HL-60/S4 treated with retinoic acid at 250 ng/mL for 4 days and 3 days (cell line): ENCODE measurements around the gene LIMD2.
"Not testable (repeated sequence)": the region's sequence is repeated elsewhere in the genome, so short reads cannot be mapped to it uniquely, and the experiment has no call there.

Experiments
- in situ Hi-C: fragments of 300-500 bp; cut with MboI; formaldehyde crosslinking; loops from 2 replicates; pipeline ENCODE4 v1.7.0; 2022; ENCODE audit warnings: low sequenced_read_pairs

LIMD2 gene

DNA sequence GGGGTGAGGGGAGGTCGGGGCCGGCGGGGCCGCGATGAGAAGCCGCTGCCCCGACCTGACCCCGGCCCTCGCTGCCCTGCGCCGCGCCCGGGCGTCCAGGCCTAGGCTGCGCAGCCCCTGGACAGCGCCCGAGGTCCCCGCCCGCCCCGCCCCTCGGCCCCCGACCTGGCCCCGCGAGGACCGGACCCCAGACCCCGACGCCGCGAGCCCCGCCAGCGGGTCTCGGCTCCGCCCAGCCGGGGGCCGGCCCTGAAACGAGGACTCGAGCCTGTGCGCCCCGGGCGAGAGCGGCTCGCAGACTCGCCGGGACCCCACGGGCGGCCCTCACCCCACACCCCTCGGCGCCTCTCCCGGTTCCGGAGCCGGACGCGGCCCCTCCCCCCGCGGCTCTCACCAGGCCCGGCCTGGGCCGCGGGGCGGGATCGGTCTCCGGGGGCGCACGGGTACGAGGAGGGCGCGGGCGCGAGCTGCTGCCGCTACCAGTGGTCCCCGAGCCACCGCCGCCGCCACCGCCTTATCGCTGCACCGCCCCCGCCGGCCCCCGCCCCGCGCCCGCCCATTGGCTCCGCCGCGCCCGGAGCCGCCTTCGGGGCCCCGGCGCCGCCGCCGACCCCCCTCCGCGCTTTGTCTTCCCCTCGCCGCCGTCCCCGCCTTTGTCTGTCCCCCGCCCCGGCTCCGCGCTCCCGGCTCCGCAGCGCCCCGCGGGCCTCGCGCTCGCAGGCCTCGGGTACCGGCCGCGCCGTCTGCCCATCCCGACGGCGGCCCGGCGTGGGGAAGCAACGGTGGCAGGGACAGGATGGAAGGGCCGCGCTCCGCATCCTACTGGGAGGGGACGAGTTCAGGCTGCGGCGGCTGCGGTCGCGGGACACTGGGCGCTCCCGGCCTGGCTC is at the start of gene LIMD2:
Gene LIMD2 (minus strand): TSS at position 488 of the 890 bp plus-strand sequence. CDS start 827 bp downstream, outside the sequence.
- in situ Hi-C loops = no loop called here

DNA sequence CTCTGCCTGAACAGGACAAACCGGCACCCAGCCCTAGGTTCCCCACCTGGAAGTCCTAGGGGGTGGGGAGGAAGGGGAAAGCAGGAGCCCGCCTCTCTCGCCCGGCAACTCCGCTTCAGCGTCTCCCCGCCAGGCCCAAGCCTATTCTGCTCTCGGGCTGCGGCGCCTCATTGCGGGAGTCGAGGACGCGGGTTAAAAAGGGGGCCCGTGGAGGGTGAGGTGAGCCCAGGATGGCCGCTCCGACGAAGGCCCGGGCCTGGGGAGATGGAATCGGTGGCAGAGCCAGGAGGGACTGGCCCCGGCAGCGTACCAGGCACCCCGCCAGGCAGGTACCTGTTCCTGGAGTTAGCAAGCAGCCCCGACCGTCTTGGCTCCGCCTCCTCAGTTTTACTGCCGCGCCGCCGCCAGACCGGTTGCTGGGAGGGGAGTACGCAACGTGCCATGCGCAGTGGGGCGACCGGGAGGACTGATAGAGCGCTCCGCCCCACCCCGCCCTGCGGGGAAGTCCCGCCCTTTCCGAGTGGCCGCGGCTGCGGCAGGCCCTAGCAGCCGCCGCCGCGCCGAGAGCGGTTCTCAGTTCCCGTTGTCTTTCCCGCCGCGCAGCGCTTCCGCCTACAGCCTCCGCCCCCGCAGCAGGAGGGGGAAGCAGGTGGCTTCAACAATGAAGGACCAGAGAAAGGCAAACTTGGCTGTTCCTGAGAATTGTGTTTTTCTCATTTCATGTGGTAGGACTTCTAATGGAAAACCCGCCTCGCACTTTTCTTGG is 41.7 kb upstream of the LIMD2 start, which contains the start of gene STRADA:
Gene STRADA (minus strand): TSS at position 392 of the 766 bp plus-strand sequence. CDS start 13,430 bp downstream, outside the sequence.
- in situ Hi-C loops = no loop called here

DNA sequence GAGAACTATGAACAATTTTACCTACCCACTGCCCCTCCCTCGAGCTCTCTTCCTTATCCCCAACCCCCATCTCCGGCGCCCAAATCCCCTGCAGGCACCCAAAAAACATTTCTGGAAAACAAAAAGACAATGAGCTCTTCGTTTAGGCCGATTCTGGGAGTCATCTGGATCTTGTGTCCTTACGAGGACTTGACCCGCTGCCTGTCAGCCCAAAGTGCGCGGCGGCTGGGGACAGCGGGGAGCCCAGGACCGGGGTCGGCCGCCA is 41.1 kb upstream of the LIMD2 start:
- in situ Hi-C loops = no loop called here

DNA sequence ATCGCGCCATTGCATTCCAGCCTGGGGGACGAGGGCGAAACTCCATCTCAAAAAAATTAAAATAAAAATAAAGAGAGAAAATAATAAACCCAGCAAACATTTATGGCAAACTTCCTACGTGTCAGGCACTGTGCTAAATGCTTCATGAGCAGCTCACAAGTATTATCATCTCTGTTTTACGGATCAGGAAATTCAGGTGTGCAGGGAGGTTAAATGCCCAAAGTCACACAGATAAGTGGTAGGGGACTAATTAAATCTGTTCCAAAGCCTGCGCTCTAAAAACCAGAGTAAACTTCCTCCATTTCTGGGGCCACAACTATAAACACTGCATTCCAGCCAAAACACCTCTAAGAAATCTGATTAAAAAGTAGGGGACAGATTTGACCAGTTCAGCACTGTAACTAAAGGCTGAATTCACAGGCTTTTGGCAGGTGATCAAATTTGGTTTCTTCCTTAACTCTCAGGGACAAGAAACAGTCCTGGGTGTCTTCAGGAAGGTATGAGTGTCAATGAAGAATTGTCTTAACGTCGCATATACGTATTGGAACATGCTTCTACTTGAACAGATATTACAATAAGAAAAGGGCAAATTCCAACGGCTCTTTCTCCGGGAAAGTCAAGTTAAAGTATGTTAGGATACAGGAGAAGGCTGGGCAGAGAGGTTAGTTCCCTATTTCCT is 40.7 kb upstream of the LIMD2 start:
- in situ Hi-C loops = no loop called here

DNA sequence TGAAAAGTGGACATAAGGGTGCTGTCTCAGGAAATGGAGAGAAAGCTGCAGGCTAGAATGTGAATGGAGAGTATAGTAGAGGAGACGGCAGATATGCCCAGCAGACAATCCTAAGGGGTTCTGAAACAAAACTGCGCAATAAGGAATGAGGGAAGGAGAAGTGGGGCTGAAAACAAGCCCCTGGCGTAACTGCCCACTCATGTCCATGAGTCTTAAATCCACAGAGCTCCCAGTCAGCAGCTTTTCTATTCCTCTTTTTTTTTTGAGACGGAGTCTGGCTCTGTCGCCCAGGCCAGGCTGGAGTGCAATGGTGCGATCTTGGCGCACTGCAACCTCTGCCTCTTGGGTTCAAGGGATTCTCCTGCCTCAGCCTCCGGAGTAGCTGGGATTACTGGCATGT is 35.8 kb upstream of the LIMD2 start:
- in situ Hi-C loops = no loop called here

DNA sequence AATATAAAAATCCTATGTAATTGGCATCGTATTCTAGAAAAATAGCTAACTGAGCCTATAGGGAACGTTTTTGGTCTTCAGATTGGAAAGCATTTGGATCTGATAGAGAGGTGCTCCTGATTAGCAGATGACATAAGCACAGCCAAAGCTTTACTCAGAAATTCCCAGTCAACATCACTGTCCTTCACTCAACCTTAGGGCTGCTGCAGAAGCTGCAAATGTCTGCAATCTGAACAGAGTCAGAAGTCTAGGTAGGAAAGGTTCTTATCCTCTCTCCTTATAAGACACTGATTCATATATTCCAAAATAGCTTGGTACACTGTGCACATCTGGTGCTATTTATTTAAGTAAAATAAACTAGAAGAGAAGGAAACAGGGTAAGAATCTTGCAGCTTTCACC is 22.5 kb upstream of the LIMD2 start:
- in situ Hi-C loops = no loop called here

DNA sequence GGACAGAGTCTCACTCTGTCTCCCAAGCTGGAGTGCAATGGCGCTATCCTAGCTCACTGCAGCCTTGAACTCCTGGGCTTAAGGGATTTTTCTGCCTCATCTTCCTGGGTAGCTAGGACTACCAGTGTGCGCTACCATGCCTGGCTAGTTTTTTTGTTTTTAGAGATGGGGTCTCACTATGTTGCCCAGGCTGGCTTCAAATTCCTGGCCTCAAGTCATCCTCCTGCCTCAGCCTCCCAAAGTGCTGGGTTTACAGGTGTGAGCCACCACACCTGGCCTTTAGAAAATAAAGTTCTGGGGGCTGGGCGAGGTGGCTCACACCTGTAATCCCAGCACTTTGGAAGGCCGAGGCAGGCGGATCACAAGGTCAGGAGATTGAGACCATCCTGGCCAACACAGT is 20.3 kb upstream of the LIMD2 start:
- in situ Hi-C loops = not testable (repeated sequence)

DNA sequence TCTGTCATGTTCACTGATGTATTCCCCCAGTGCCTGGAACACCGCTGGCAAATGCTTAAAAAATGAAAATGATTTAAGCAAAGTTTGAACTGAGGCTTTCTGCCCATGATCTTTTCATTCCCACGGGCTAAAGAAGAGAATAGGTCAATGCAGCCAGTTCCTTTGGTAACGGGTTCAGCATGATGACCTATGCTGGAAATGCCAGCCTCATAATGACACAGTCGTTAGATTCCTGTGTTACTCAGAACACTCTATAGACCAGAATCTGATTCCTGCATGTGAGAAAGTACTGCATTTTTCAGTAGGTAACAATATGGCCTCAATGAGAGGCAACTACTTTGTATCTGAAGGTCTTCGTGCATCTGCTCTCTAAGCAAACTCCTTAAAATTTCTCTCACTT is 19.1 kb upstream of the LIMD2 start:
- in situ Hi-C loops = no loop called here

DNA sequence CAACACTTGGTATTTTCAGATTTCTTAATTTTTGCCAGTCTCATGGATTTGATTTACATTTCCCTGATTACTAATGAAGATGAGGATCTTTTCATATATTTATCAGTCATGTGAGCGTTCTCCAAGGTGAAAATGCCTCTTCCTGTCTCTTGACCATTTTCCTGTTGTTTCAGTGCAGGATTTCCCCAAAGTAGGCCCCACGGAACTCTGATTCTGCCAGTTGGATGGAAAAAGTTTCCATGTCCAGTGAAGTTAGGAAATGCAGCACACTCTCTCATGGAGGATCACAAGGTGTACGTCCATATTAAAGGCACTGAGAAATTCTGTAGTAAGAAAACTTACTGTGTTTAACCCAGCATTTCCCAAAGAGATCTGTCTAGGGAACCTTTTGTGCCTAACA is 16.5 kb upstream of the LIMD2 start:
- in situ Hi-C loops = no loop called here

DNA sequence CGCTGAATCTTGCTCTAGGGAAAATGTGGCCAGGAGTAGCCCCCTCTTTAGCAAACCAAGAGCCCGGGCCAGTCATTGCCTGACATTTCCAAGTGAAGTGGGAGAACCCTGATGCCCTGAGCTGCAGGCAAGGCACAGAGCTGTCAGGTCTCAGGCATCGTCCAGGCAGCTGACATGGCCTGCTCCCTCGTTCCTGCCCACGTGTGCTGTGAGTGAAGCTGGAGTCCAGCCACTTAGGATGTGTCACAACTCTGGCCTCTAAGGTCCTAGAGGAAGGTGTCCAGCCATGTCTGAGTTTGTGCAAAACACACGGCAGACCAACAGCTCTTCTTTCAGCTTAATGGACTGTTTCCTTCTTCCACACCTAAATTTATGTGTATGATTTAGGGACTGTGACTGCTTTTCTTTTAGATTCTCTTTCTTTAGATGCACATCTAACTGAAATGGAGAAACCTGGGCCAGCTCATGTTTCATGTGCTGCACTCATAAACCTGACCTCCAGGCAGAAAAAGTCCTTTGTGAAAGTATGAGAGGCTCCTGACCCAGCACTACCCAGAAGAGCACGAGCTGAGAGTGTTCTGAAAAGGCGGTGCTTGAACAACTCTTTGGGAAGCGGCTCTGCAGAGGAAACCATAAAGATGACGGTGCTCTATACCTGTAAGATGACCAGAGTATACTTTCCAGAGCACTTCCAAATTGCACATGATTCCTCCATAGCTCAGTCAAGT is 14.8 kb upstream of the LIMD2 start:
- in situ Hi-C loops = no loop called here

DNA sequence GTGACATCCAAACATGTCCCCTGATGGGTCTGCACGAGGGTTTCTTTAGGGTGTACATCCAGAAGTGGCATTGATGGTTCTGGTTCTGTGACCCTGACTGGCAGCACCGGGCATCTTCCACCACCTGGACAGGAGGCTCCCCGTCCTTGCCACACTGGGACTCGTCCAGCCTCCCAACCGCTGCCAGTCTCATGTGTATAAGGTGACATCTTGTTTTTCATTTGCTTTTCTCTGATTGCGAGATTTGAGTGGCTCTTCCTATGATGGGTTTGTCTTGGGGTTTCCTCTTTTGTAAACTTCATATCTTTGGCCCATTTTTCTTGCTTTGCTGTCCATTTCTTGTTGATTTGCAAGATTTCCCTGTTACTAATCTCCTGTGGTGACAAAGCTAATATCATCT is 9.2 kb upstream of the LIMD2 start:
- in situ Hi-C loops = no loop called here

DNA sequence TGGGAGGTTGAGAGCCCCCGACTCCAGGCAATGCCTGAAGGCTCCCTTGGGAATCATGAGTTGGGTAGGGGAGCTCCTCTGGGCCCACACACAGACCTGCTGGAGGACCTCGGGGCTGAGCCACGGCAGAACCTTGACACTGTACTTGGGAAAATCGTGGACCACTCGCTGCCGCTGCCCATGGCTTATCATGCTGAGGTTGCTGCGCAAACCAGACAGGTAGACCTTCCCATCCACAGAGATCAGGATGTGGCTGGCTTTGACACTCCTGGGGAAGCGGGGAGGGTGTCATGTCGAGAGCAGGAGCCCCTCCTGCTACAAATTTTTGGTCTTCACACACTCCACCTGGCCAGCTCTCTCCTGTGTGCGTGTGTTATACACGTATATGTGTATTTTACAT is 7.2 kb upstream of the LIMD2 start:
- in situ Hi-C loops = no loop called here

DNA sequence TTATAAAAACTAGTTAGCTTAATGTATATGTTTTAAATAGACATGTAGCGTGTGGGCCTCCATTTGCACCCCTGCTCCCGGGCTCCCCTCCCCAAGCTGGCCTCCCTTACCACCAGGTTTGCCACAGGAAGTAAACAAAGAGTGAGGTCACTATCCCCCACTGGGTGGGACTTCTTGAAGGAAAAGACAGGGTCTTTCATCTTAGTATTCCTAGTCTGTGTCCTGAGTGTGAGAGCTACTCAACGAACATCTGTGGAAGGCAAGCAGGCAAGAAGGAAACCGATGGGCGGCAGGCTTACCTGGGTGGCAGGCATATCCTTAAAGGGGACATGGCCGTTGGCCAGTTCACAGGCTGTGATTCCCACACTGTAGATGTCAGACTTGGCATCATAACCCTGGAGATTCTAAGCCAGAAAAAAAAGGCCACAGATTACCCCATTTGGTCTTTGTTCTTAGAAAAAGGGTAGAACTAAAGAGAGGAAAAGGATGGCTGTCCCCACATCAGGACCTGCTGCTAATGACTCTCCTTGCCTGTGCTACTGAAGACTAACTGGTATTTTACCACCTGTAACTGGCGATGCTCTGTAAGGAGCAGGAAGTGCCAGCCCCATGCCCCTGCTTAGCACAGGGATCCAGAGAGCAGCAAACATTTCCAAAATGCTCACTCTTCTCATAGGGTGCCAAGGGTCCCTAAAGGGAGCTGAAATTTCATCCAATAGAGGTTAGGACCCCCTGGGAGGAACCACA is 6.6 kb upstream of the LIMD2 start:
- in situ Hi-C loops = no loop called here

DNA sequence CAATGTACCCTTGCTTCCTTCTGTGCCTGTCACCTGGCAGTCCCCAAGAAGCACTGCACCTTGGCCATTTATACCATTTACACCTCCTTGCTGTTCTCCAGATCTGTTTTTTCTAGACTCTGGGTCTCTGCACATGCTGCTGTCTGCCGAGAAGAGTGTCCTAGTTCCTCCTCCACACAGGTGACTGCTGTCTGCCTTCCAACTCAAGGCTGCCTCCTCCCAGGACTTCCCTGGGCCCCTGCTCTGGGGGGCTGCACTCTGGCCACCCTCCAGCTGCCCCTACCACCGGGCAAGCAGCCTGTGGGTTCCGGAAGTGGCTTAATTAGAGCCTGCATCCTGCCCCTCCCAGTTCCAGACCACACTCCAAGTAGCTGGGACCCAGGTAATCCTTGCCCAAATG is 5.7 kb upstream of the LIMD2 start:
- in situ Hi-C loops = no loop called here

DNA sequence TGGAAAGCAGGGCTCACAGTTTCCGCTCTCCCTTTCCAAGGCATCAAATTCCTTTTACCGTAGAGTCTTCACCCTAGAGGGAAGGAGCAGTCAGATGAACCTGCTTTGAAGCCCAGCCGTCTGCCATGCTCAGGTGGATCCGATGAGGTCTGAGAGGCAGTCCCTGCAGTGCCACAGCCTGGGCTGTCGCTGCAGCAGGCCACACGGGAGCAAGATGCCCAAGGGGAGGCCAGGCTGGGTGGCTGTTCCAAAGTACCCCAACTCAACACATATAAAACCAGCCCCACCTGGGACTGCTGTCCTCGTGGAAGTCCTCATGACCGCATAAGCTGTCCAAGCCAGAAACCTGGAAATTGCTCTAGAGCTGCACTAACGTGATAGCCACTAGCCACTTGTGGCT is 4.9 kb upstream of the LIMD2 start:
- in situ Hi-C loops = no loop called here

DNA sequence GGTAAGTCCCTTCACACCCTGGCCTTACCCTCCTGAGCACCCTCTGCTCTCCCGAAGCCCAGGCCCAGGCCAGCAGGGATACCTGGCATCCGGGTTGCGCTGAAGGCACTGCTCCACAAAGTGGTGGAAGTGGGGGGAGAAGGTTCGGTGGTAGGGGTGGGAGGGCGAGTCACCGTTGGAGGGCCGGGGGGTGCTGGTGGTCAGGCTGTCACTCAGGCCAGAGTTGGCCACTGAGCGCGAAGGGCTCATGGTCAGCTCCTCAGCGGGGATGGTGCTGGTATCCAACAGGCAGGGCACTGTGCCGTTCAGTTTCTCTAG is 4.3 kb upstream of the LIMD2 start:
- in situ Hi-C loops = no loop called here

DNA sequence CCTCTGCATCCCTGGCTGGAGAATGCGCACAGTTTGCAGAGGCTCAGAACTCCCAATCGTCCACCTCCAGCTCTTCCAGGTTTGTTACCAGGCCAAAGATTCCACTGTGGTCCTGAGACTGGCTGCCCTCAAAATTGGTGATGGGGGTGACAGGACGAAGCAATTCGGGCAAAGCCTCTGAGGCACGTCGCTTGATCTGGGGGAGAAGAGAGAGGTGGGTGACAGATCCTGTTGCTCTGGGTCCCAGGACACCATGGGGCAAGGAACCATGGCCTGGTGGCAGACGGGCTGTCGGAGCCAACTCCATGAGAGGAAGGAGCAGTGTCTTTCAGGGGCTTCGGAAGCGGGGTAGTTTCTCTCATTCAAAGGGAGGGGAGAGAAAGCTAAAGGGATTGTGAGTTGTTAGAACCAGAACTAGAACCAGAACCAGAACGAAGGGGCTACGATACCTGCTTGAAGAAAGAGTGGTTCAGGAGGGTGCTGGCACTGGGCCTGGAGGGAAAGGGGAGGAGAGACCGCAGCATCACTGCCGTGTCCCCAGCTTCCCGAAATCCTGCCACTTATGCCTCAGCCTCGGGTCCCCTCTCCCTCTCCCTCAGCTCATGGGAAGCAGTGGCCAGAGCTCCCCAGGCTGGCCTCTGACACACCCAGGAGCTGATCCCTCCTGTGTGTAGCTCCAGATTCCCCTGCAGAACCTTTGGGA is 3.8 kb upstream of the LIMD2 start:
- in situ Hi-C loops = no loop called here

DNA sequence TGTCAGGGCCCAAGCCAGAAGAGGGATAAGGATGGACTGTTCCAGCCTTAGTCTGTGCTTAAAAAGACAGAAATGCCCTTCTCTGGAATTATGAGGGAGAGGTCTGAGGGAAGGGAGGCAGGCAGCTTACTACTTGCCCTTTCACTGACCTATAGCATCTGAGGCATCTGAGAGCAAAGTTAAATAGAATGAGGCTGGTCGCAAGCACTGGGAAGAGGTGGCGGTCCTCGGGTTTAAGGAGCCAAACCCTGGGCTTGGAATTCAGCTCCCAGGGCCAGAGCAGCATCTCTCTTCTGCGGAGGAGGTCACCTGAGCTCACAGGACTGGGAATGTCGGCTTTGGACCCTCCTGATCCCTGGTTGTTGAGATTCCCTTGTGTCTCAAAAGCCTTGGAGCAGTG is 3.1 kb upstream of the LIMD2 start:
- in situ Hi-C loops = no loop called here

DNA sequence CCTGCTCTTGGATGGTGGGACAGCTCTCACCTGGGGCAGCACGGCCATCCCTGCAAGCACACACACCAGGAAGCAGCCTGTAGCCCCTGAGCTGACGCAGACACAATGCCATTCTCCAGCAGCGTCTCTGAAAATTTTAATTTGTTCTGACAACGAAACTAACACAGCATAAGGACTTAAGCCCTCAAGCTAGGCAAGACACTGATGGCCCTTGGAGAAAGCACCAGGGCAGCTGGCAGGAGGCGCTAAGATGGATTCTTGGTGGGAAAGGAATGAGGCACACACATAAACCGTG is 2.7 kb upstream of the LIMD2 start:
- in situ Hi-C loops = no loop called here
